SK-N-SH treated with all-trans-retinoic acid at 6 μM for 48 hours (cell line): Measurements from ENCODE around the gene VOPP1.

Experiments
- ATAC-seq: fragments of 200-7000 bp; cut with Tn5 transposase; 3 replicates; pipeline ENCODE4 v1.9.1; 2020; ENCODE audit warnings: mild to moderate bottlenecking, moderate library complexity
- ARNTL ChIP-seq: fragments of 450-650 bp; formaldehyde crosslinking; IDR thresholded peaks from 2 replicates; pipeline ENCODE4 v1.5.0; 2020; ENCODE audit warnings: low read depth, mild to moderate bottlenecking, moderate library complexity, borderline replicate concordance
- BACH2 ChIP-seq: fragments of 250-450 bp; sonication (Bioruptor Pico); IDR thresholded peaks from 2 replicates; pipeline ENCODE4 v1.9.0; 2021; ENCODE audit warnings: mild to moderate bottlenecking, borderline replicate concordance
- CSDC2 ChIP-seq: fragments of 250-450 bp; sonication (Bioruptor Pico); IDR thresholded peaks from 2 replicates; pipeline ENCODE4 v1.5.0; 2020; ENCODE audit warnings: mild to moderate bottlenecking, moderate library complexity
- ESRRG ChIP-seq: fragments of 250-450 bp; sonication (Bioruptor Pico); IDR thresholded peaks from 2 replicates; pipeline ENCODE4 v1.6.1; 2021; ENCODE audit warnings: mild to moderate bottlenecking
- GLIS3 ChIP-seq: fragments of 250-450 bp; sonication (Bioruptor Pico); IDR thresholded peaks from 2 replicates; pipeline ENCODE4 v1.5.0; 2020; ENCODE audit warnings: mild to moderate bottlenecking, moderate library complexity
- ISL1 ChIP-seq: fragments of 250-450 bp; sonication (Bioruptor Pico); IDR thresholded peaks from 2 replicates; pipeline ENCODE4 v2.1.2; 2022; ENCODE audit warnings: mild to moderate bottlenecking, moderate library complexity
- OSR1 ChIP-seq: fragments of 250-450 bp; sonication (Bioruptor Pico); IDR thresholded peaks from 2 replicates; pipeline ENCODE4 v1.8.0; 2022; ENCODE audit warnings: moderate library complexity, mild to moderate bottlenecking, inconsistent platforms
- PPARA ChIP-seq: fragments of 250-450 bp; sonication (Bioruptor Pico); IDR thresholded peaks from 2 replicates; pipeline ENCODE4 v1.5.0; 2020; ENCODE audit warnings: mild to moderate bottlenecking, borderline replicate concordance
- RARB ChIP-seq: fragments of 250-450 bp; sonication (Bioruptor Pico); IDR thresholded peaks from 2 replicates; pipeline ENCODE4 v1.8.0; 2021; ENCODE audit warnings: mild to moderate bottlenecking, moderate library complexity
- TCF4 ChIP-seq: fragments of 250-450 bp; sonication (Bioruptor Pico); IDR thresholded peaks from 2 replicates; pipeline ENCODE4 v1.8.0; 2021; ENCODE audit warnings: mild to moderate bottlenecking, moderate library complexity, borderline replicate concordance
- TOX ChIP-seq: fragments of 250-450 bp; sonication (Bioruptor Pico); IDR thresholded peaks from 2 replicates; pipeline ENCODE4 v1.8.0; 2021; ENCODE audit warnings: mild to moderate bottlenecking, moderate library complexity, borderline replicate concordance
- ZC3H10 ChIP-seq: fragments of 250-450 bp; sonication (Bioruptor Pico); IDR thresholded peaks from 2 replicates; pipeline ENCODE4 v1.5.1; 2021; ENCODE audit warnings: mild to moderate bottlenecking, moderate library complexity
- ZFP30 ChIP-seq: fragments of 450-650 bp; formaldehyde crosslinking; IDR thresholded peaks from 2 replicates; pipeline ENCODE4 v1.5.0; 2022; ENCODE audit warnings: mild to moderate bottlenecking, moderate library complexity
- ZNF565 ChIP-seq: fragments of 450-650 bp; formaldehyde crosslinking; conservative IDR thresholded peaks from 2 replicates; pipeline ENCODE4 v1.5.0; 2020; ENCODE audit warnings: low read depth, mild to moderate bottlenecking, moderate library complexity
- ZNF70 ChIP-seq: fragments of 450-650 bp; formaldehyde crosslinking; IDR thresholded peaks from 2 replicates; pipeline ENCODE4 v1.5.0; 2020; ENCODE audit warnings: mild to moderate bottlenecking, moderate library complexity
- ZNF8 ChIP-seq: fragments of 450-650 bp; formaldehyde crosslinking; IDR thresholded peaks from 2 replicates; pipeline ENCODE4 v1.5.0; 2020; ENCODE audit warnings: mild to moderate bottlenecking, moderate library complexity
- TF ChIP-seq, protein P1 (sequence below): fragments of 250-450 bp; sonication (Bioruptor Pico); IDR thresholded peaks from 2 replicates; pipeline ENCODE4 v1.5.0; 2020; ENCODE audit warnings: mild to moderate bottlenecking, moderate library complexity
- TF ChIP-seq, protein P2 (sequence below): fragments of 250-450 bp; sonication (Bioruptor Pico); IDR thresholded peaks from 2 replicates; pipeline ENCODE4 v1.5.1; 2021; ENCODE audit warnings: mild to moderate bottlenecking, moderate library complexity
- TF ChIP-seq, protein P3 (sequence below): fragments of 250-450 bp; sonication (Bioruptor Pico); IDR thresholded peaks from 2 replicates; pipeline ENCODE4 v1.5.1; 2020; ENCODE audit warnings: low read depth, mild to moderate bottlenecking, moderate library complexity
- TF ChIP-seq, protein P4 (sequence below): fragments of 250-450 bp; sonication (Bioruptor Pico); IDR thresholded peaks from 2 replicates; pipeline ENCODE4 v1.8.0; 2020; ENCODE audit warnings: mild to moderate bottlenecking, moderate library complexity, borderline replicate concordance
- TF ChIP-seq, protein P5 (sequence below): fragments of 250-450 bp; sonication (Bioruptor Pico); IDR thresholded peaks from 2 replicates; pipeline ENCODE4 v1.8.0; 2021; ENCODE audit warnings: low read depth, mild to moderate bottlenecking, moderate library complexity, borderline replicate concordance

Gene VOPP1

DNA sequence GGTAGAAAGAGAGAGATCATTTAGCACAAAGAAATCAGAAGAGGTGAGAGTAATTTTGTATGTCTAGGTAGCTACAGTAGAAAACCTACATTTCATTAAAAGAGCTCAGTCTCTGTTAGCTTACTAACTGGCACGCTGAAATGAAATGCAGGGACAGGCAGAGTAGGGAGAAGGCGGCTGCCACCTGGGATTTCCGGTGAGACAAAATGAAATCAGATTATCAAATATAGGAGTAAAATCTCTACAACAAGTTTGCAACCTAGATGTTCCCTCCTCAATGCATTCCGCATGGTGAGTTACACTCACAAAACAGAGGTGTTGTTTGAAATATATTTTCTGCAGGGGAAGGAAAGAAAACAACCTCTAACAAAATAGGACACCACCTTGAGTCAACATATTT lies 55.9 kb downstream of the VOPP1 start:
- no peak for TF ChIP-seq ZNF8
- no peak for TF ChIP-seq TCF4
- TF ChIP-seq ESRRG (CRISPR knock-in tag): no peak
- TF ChIP-seq, protein P1, sequence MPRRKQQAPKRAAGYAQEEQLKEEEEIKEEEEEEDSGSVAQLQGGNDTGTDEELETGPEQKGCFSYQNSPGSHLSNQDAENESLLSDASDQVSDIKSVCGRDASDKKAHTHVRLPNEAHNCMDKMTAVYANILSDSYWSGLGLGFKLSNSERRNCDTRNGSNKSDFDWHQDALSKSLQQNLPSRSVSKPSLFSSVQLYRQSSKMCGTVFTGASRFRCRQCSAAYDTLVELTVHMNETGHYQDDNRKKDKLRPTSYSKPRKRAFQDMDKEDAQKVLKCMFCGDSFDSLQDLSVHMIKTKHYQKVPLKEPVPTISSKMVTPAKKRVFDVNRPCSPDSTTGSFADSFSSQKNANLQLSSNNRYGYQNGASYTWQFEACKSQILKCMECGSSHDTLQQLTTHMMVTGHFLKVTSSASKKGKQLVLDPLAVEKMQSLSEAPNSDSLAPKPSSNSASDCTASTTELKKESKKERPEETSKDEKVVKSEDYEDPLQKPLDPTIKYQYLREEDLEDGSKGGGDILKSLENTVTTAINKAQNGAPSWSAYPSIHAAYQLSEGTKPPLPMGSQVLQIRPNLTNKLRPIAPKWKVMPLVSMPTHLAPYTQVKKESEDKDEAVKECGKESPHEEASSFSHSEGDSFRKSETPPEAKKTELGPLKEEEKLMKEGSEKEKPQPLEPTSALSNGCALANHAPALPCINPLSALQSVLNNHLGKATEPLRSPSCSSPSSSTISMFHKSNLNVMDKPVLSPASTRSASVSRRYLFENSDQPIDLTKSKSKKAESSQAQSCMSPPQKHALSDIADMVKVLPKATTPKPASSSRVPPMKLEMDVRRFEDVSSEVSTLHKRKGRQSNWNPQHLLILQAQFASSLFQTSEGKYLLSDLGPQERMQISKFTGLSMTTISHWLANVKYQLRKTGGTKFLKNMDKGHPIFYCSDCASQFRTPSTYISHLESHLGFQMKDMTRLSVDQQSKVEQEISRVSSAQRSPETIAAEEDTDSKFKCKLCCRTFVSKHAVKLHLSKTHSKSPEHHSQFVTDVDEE (CRISPR knock-in tag): no peak
- TF ChIP-seq, protein P2, sequence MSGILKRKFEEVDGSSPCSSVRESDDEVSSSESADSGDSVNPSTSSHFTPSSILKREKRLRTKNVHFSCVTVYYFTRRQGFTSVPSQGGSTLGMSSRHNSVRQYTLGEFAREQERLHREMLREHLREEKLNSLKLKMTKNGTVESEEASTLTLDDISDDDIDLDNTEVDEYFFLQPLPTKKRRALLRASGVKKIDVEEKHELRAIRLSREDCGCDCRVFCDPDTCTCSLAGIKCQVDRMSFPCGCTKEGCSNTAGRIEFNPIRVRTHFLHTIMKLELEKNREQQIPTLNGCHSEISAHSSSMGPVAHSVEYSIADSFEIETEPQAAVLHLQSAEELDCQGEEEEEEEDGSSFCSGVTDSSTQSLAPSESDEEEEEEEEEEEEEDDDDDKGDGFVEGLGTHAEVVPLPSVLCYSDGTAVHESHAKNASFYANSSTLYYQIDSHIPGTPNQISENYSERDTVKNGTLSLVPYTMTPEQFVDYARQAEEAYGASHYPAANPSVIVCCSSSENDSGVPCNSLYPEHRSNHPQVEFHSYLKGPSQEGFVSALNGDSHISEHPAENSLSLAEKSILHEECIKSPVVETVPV (CRISPR knock-in tag): no peak
- TF ChIP-seq ZFP30 (CRISPR knock-in tag): no peak
- TF ChIP-seq PPARA (CRISPR knock-in tag): no peak
- no peak for TF ChIP-seq ISL1
- no peak for TF ChIP-seq ZNF565 (CRISPR knock-in tag)
- TF ChIP-seq OSR1 (CRISPR knock-in tag): no peak
- ATAC-seq: no peak

DNA sequence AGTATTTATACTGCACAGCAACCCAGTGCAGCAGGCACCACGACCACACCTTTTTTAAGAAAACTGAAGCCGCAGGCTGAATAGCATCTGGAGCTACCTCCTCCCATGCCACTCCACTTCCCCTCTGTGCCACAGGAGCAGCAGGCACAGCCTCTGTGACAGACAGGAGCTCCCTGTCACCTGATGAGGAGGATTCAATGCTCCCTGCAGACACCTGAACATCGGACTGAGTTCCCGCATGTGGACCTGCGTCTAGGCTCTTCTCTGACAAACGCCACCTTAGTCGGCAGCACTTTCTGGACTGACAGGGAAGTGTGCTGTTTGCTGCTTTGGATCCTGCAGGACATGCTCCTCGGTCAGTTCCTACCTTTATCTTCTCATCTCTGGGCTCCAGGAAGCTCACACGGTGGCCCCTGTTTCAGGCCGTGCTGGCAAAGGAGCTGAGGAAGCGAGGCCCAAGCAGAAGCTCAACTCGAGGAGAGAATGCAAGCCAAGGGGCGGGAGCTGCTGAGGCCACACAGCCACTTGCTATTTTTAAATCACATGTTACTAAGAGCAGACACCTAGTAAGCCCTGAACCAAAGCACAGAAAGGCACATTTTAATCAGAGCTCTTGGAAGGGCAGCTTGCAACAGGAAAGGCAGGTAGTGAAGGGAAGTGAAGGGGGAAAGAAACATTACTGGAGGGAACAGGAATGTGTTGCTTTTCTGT lies 56.6 kb downstream of the VOPP1 start:
- no peak; the same call in 2 of the 3 replicates for ATAC-seq
- no peak for TF ChIP-seq RARB
- TF ChIP-seq ARNTL (CRISPR knock-in tag): no peak
- TF ChIP-seq OSR1 (CRISPR knock-in tag): no peak
- no peak for TF ChIP-seq ISL1
- TF ChIP-seq CSDC2 (CRISPR knock-in tag): no peak
- TF ChIP-seq ZFP30 (CRISPR knock-in tag): no peak
- no peak for TF ChIP-seq GLIS3
- TF ChIP-seq, protein P3, sequence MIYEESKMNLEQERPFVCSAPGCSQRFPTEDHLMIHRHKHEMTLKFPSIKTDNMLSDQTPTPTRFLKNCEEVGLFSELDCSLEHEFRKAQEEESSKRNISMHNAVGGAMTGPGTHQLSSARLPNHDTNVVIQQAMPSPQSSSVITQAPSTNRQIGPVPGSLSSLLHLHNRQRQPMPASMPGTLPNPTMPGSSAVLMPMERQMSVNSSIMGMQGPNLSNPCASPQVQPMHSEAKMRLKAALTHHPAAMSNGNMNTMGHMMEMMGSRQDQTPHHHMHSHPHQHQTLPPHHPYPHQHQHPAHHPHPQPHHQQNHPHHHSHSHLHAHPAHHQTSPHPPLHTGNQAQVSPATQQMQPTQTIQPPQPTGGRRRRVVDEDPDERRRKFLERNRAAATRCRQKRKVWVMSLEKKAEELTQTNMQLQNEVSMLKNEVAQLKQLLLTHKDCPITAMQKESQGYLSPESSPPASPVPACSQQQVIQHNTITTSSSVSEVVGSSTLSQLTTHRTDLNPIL (CRISPR knock-in tag): no peak
- TF ChIP-seq, protein P2 (CRISPR knock-in tag): no peak
- no peak for TF ChIP-seq BACH2
- TF ChIP-seq, protein P4, sequence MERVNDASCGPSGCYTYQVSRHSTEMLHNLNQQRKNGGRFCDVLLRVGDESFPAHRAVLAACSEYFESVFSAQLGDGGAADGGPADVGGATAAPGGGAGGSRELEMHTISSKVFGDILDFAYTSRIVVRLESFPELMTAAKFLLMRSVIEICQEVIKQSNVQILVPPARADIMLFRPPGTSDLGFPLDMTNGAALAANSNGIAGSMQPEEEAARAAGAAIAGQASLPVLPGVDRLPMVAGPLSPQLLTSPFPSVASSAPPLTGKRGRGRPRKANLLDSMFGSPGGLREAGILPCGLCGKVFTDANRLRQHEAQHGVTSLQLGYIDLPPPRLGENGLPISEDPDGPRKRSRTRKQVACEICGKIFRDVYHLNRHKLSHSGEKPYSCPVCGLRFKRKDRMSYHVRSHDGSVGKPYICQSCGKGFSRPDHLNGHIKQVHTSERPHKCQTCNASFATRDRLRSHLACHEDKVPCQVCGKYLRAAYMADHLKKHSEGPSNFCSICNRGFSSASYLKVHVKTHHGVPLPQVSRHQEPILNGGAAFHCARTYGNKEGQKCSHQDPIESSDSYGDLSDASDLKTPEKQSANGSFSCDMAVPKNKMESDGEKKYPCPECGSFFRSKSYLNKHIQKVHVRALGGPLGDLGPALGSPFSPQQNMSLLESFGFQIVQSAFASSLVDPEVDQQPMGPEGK: no peak
- TF ChIP-seq, protein P5, sequence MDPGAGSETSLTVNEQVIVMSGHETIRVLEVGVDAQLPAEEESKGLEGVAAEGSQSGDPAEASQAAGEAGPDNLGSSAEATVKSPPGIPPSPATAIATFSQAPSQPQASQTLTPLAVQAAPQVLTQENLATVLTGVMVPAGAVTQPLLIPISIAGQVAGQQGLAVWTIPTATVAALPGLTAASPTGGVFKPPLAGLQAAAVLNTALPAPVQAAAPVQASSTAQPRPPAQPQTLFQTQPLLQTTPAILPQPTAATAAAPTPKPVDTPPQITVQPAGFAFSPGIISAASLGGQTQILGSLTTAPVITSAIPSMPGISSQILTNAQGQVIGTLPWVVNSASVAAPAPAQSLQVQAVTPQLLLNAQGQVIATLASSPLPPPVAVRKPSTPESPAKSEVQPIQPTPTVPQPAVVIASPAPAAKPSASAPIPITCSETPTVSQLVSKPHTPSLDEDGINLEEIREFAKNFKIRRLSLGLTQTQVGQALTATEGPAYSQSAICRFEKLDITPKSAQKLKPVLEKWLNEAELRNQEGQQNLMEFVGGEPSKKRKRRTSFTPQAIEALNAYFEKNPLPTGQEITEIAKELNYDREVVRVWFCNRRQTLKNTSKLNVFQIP (CRISPR knock-in tag): no peak
- no peak for TF ChIP-seq ZNF70 (CRISPR knock-in tag)
- TF ChIP-seq PPARA (CRISPR knock-in tag): no peak
- no peak for TF ChIP-seq ZNF565 (CRISPR knock-in tag)
- TF ChIP-seq TCF4: no peak
- no peak for TF ChIP-seq ZC3H10 (CRISPR knock-in tag)
- TF ChIP-seq TOX (CRISPR knock-in tag): no peak
